Measurements from ENCODE around the gene ZEB1.

The ZEB1 gene

GRCh38 chr10:31278279-31278941, 40.6 kb upstream of the ZEB1 start:
- POLR2A ChIA-PET = no interaction called here
- DNase-seq (ENCODE audit: extremely low spot score) = no peak
- TF ChIP-seq ZNF384 (IDR thresholded peaks at IDR 0.05) = no peak
- TF ChIP-seq CTBP1 (IDR thresholded peaks at IDR 0.05; ENCODE audit: borderline replicate concordance) = no peak
- no peak for TF ChIP-seq ARNT (IDR thresholded peaks at IDR 0.05)
- no peak for TF ChIP-seq HDGF (IDR thresholded peaks at IDR 0.05; ENCODE audit: borderline replicate concordance)
- no peak for TF ChIP-seq SP1 (IDR thresholded peaks at IDR 0.05)
- TF ChIP-seq TARDBP (IDR thresholded peaks at IDR 0.05) = no peak
- no peak for TF ChIP-seq L3MBTL2 (conservative IDR thresholded peaks at IDR 0.05)
- CTCF ChIA-PET = no interaction called here

DNA sequence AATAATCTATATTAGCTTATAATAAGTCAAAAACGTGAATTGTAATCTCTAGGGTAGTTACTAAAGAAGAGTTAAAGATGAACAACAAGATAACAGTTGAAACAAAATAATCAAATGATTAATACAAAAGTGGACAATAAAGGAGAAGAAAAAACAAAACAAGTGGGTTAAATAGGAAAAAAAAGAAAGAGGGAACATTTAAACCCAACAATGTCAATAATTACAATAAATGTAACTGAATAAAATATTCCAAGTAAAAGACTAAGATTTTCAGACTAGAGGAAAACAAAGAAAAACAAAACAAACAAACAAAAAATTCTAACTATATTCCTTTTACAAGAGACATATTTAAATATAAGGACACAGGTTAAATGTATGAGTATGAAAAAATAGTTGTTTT, 38.0 kb upstream of the ZEB1 start:
- TF ChIP-seq NFRKB (IDR thresholded peaks at IDR 0.05) (no peak), ELF4 (IDR thresholded peaks at IDR 0.05) (no peak)
- ChIA-PET CTCF (no interaction called here), POLR2A (no interaction called here)
- no peak for DNase-seq (ENCODE audit: extremely low spot score)

DNA sequence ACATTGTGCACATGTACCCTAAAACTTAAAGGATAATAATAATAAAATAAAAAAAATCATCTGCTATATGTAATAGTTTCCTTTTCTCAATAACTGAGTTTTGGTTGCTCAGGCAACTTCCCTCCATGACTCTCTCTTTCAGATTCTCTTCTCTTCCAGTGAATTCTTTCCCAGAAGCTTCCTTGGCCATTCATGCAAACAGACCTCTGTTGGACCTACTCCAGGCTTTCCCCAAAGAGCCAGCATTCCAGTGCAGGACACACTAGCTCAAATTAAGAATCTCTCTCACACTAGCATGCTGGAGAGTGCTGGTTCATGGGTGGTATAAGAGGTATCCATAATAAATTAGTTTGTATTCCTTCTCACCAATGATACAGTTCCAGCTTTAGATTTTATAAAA, 31.0 kb upstream of the ZEB1 start:
- TF ChIP-seq LEF1 (IDR thresholded peaks at IDR 0.05; ENCODE audit: borderline replicate concordance) = no peak
- TF ChIP-seq ARNT (IDR thresholded peaks at IDR 0.05) = no peak
- no peak for TF ChIP-seq FOXM1 (IDR thresholded peaks at IDR 0.05; ENCODE audit: borderline replicate concordance)
- no peak for TF ChIP-seq ZNF384 (IDR thresholded peaks at IDR 0.05)
- no peak for DNase-seq (ENCODE audit: extremely low spot score)
- ChIA-PET CTCF (no interaction called here), POLR2A (no interaction called here)

DNA sequence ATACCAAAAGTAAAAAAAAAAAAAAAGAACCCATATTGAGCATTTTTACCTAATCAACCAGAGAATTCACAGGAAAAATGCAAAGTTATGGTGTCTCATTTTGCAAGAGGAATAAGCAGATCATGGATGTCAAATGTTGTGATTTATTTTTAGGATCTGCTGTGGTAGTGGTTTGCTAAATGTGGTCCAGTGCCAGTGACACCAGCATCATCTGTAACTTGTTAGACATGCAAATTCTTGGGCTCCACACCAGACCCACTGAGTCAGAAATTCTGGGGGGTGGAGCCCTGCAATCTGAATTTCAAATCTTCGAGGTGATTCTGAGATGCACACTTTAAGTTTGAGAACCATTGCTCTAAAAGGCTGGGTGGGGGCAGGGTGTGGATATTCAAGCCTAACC, 30.1 kb upstream of the ZEB1 start:
- POLR2A ChIA-PET = no interaction called here
- CTCF ChIA-PET = no interaction called here
- TF ChIP-seq FOXK2 (IDR thresholded peaks at IDR 0.05) = no peak
- TF ChIP-seq ELF4 (IDR thresholded peaks at IDR 0.05) = no peak
- no peak for TF ChIP-seq NFRKB (IDR thresholded peaks at IDR 0.05)
- no peak for TF ChIP-seq TARDBP (IDR thresholded peaks at IDR 0.05)
- no peak for DNase-seq (ENCODE audit: extremely low spot score)

DNA sequence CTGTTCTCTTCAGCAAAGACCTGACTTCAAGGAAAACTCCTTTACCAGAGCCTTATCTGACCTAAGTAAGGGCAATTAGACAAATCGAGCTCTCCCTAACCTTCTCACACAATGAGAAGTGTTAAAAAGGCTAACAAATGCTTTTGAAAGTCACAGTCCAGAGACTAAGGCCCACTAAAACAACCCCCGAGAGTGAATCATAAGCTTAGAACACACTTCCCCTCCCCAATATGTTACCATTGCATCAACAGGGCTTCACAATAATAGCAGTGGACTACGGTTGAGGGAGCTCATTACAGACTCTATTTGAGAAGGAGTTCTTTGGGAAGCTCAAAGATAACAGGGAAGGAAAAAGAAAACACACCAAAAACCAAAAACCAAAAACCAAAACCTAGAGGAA, 28.6 kb upstream of the ZEB1 start:
- CTCF ChIA-PET = no interaction called here
- POLR2A ChIA-PET = no interaction called here
- no peak for DNase-seq (ENCODE audit: extremely low spot score)
- TF ChIP-seq CTBP1 (IDR thresholded peaks at IDR 0.05; ENCODE audit: borderline replicate concordance) (no peak), BHLHE40 (IDR thresholded peaks at IDR 0.05; ENCODE audit: borderline replicate concordance) (no peak), NFRKB (IDR thresholded peaks at IDR 0.05) (no peak), ZNF384 (IDR thresholded peaks at IDR 0.05) (no peak), ARNT (IDR thresholded peaks at IDR 0.05) (no peak), LEF1 (IDR thresholded peaks at IDR 0.05; ENCODE audit: borderline replicate concordance) (no peak), FOXK2 (IDR thresholded peaks at IDR 0.05) (no peak), SUZ12 (IDR thresholded peaks at IDR 0.05) (no peak), HDGF (IDR thresholded peaks at IDR 0.05; ENCODE audit: borderline replicate concordance) (no peak), ELF4 (IDR thresholded peaks at IDR 0.05) (no peak), TARDBP (IDR thresholded peaks at IDR 0.05) (no peak), SP1 (IDR thresholded peaks at IDR 0.05) (no peak), L3MBTL2 (conservative IDR thresholded peaks at IDR 0.05) (no peak), FOXM1 (IDR thresholded peaks at IDR 0.05; ENCODE audit: borderline replicate concordance) (no peak), FOXA1 (IDR thresholded peaks at IDR 0.05) (no peak)
- TF ChIP-seq, protein P1, sequence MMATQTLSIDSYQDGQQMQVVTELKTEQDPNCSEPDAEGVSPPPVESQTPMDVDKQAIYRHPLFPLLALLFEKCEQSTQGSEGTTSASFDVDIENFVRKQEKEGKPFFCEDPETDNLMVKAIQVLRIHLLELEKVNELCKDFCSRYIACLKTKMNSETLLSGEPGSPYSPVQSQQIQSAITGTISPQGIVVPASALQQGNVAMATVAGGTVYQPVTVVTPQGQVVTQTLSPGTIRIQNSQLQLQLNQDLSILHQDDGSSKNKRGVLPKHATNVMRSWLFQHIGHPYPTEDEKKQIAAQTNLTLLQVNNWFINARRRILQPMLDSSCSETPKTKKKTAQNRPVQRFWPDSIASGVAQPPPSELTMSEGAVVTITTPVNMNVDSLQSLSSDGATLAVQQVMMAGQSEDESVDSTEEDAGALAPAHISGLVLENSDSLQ (IDR thresholded peaks at IDR 0.05) = no peak

- POLR2A ChIA-PET = no interaction called here
- no peak for DNase-seq (ENCODE audit: extremely low spot score)
- CTCF ChIA-PET = interaction anchor here (0.6 kb wide), 1 partner anchor 652 kb away, joined by 7 read pairs; no protein-coding TSS in a partner anchor
- TF ChIP-seq FOXA1 (IDR thresholded peaks at IDR 0.05) = no peak
- no peak for TF ChIP-seq L3MBTL2 (conservative IDR thresholded peaks at IDR 0.05)
- no peak for TF ChIP-seq FOXK2 (IDR thresholded peaks at IDR 0.05)
- TF ChIP-seq CTBP1 (IDR thresholded peaks at IDR 0.05; ENCODE audit: borderline replicate concordance) = no peak
- no peak for TF ChIP-seq ZNF384 (IDR thresholded peaks at IDR 0.05)
- TF ChIP-seq BHLHE40 (IDR thresholded peaks at IDR 0.05; ENCODE audit: borderline replicate concordance) = no peak
Observed at GRCh38 chr10:31291123-31291522, 27.9 kb upstream of the ZEB1 start.

- no peak for TF ChIP-seq LEF1 (IDR thresholded peaks at IDR 0.05; ENCODE audit: borderline replicate concordance)
- TF ChIP-seq, protein P1 (IDR thresholded peaks at IDR 0.05) = no peak
- no peak for TF ChIP-seq CTBP1 (IDR thresholded peaks at IDR 0.05; ENCODE audit: borderline replicate concordance)
- TF ChIP-seq TARDBP (IDR thresholded peaks at IDR 0.05) = no peak
- no peak for TF ChIP-seq HDGF (IDR thresholded peaks at IDR 0.05; ENCODE audit: borderline replicate concordance)
- TF ChIP-seq FOXA1 (IDR thresholded peaks at IDR 0.05) = no peak
- TF ChIP-seq SP1 (IDR thresholded peaks at IDR 0.05) = no peak
- TF ChIP-seq ARNT (IDR thresholded peaks at IDR 0.05) = no peak
- no peak for TF ChIP-seq SUZ12 (IDR thresholded peaks at IDR 0.05)
- POLR2A ChIA-PET = no interaction called here
- CTCF ChIA-PET = no interaction called here
- DNase-seq (ENCODE audit: extremely low spot score) = no peak
Observed at GRCh38 chr10:31294558-31294957, 24.5 kb upstream of the ZEB1 start.

DNA sequence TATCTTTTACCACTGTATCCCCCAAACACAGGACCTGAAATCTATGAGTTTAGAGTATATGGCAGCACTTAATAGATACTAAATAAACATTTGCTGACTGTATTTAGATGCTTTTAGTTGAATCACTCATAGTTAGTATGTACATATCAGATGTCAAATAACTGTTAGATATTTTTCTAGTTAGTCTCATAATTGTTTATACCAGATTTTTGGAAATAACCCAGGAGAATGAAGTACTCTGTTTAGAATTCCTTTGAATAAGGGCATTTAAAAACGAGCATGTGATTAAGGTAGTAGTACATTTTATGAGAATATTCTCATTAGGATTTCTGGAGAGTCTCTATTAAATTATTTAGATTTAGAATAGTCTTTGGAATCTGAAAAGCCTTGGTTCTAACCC, 22.3 kb upstream of the ZEB1 start:
- POLR2A ChIA-PET = no interaction called here
- DNase-seq (ENCODE audit: extremely low spot score) = no peak
- no peak for TF ChIP-seq FOXK2 (IDR thresholded peaks at IDR 0.05)
- TF ChIP-seq FOXA1 (IDR thresholded peaks at IDR 0.05) = no peak
- TF ChIP-seq CTBP1 (IDR thresholded peaks at IDR 0.05; ENCODE audit: borderline replicate concordance) = no peak
- TF ChIP-seq ELF4 (IDR thresholded peaks at IDR 0.05) = no peak
- TF ChIP-seq HDGF (IDR thresholded peaks at IDR 0.05; ENCODE audit: borderline replicate concordance) = no peak
- TF ChIP-seq ARNT (IDR thresholded peaks at IDR 0.05) = no peak
- TF ChIP-seq FOXM1 (IDR thresholded peaks at IDR 0.05; ENCODE audit: borderline replicate concordance) = no peak
- no peak for TF ChIP-seq ZNF384 (IDR thresholded peaks at IDR 0.05)
- no peak for TF ChIP-seq BHLHE40 (IDR thresholded peaks at IDR 0.05; ENCODE audit: borderline replicate concordance)
- no peak for TF ChIP-seq SUZ12 (IDR thresholded peaks at IDR 0.05)
- TF ChIP-seq NFRKB (IDR thresholded peaks at IDR 0.05) = no peak
- TF ChIP-seq LEF1 (IDR thresholded peaks at IDR 0.05; ENCODE audit: borderline replicate concordance) = no peak
- no peak for TF ChIP-seq TARDBP (IDR thresholded peaks at IDR 0.05)
- CTCF ChIA-PET = no interaction called here

Measured in HEK293T (cell line).